GM12878 (cell line): ENCODE measurements around the gene EVI2B. TPM values are rescaled to one million over a fixed set of nuclear protein-coding genes. Genes with fewer than 3 reads are reported as not detected.
A peak's percentile ranks its signal among the peaks of the same experiment; 100 is the strongest.

Source experiments
- ATAC-seq: fragments of 200-7000 bp; cut with Tn5 transposase; 3 replicates; pipeline ENCODE4 v1.9.1; 2020; ENCODE audit warnings: mild to moderate bottlenecking, moderate library complexity
- BruUV-seq: library from RNA; stranded (reverse); fragments of 400-500 nt; replicated peaks from 2 replicates; lab custom pipeline; 2021; lab: Mats Ljungman, UMichigan
- CTCF ChIA-PET: fragments of 300-600 bp; sonication (Branson Sonifier 250); formaldehyde crosslinking; extraction: SDS; loops from one replicate; lab custom pipeline; 2021; ENCODE audit warnings: inconsistent platforms; lab: Yijun Ruan, JAX
- POLR2A ChIA-PET: fragments of 350-600 bp; formaldehyde crosslinking; extraction: SDS; loops from one replicate; lab custom pipeline; 2021; ENCODE audit warnings: inconsistent platforms; lab: Charles Lee
- RAD21 ChIA-PET: fragments of 300-600 bp; sonication (Branson Sonifier 250); formaldehyde crosslinking; loops from one replicate; lab custom pipeline; 2023; ENCODE audit warnings: antibody characterized with exemption; ENCODE audit not compliant: unreplicated experiment; lab: Charles Lee
- SMC1A ChIA-PET: fragments of 300-600 bp; sonication (Branson Sonifier 250); formaldehyde crosslinking; loops from one replicate; lab custom pipeline; 2023; ENCODE audit not compliant: unreplicated experiment, uncharacterized antibody; lab: Charles Lee
- DNase-seq: peaks from one replicate; pipeline ENCODE4 v3.0.0-alpha.2; 2011; ENCODE audit warnings: low read depth, low spot score
- FAIRE-seq: peaks from 3 replicates; lab custom pipeline; 2011; peaks lifted over from hg19 to GRCh38; lab: Jason Lieb, UNC
- H2AFZ ChIP-seq: 2 replicates; pipeline ENCODE4 v1.6.0; 2011; ENCODE audit warnings: low read depth, low read length, control low read depth; ENCODE audit not compliant: control insufficient read depth
- H3K27ac ChIP-seq: 2 replicates; pipeline ENCODE4 v1.5.1; 2011; ENCODE audit warnings: control low read depth; ENCODE audit not compliant: control insufficient read depth, insufficient read depth
- H3K27me3 ChIP-seq, 2 experiments: replicated peaks in 1 of 2; 2 replicates each; pipeline versions ENCODE4 v1.6.0 to v1.6.1; 2011; ENCODE audit warnings: low read length in 1 of 2; ENCODE audit not compliant: control insufficient read depth in 2 of 2, insufficient read depth in 2 of 2
- H3K36me3 ChIP-seq, 2 experiments: 2 replicates each; pipeline ENCODE4 v1.5.1; 2011; ENCODE audit warnings: low read length in 1 of 2; ENCODE audit not compliant: control insufficient read depth in 2 of 2, insufficient read depth in 2 of 2
- H3K4me1 ChIP-seq: 2 replicates; pipeline ENCODE4 v1.6.1; 2011; ENCODE audit warnings: mild to moderate bottlenecking, low read length, moderate library complexity, mixed read lengths; ENCODE audit not compliant: control insufficient read depth, insufficient read depth
- H3K4me2 ChIP-seq: 2 replicates; pipeline ENCODE4 v1.6.0; 2011; ENCODE audit warnings: control low read depth; ENCODE audit not compliant: control insufficient read depth, insufficient read depth
- H3K4me3 ChIP-seq: fragments of 200-600 bp; sonication (generic); 2 replicates; pipeline ENCODE4 v1.5.1; 2016
- H3K79me2 ChIP-seq: 2 replicates; pipeline ENCODE4 v1.6.0; 2011; ENCODE audit warnings: low read length; ENCODE audit not compliant: control insufficient read depth, insufficient read depth
- H3K9ac ChIP-seq: 2 replicates; pipeline ENCODE4 v1.8.0; 2011; ENCODE audit warnings: low read length, control low read depth, mixed read lengths; ENCODE audit not compliant: control insufficient read depth, insufficient read depth
- H3K9me3 ChIP-seq: replicated peaks from 3 replicates; pipeline ENCODE4 v1.5.1; 2011; ENCODE audit warnings: mild to moderate bottlenecking, low read length; ENCODE audit not compliant: control insufficient read depth, insufficient read depth
- H4K20me1 ChIP-seq: 2 replicates; pipeline ENCODE4 v1.6.0; 2011; ENCODE audit not compliant: control insufficient read depth, insufficient read depth
- CHD2 ChIP-seq: IDR thresholded peaks from 2 replicates; pipeline ENCODE4 v1.6.1; 2011; ENCODE audit warnings: low read depth, low read length, improper control_type of control experiment, borderline replicate concordance
- CREM ChIP-seq: IDR thresholded peaks from 2 replicates; pipeline ENCODE4 v1.6.1; 2014; ENCODE audit warnings: antibody characterized with exemption, low read depth
- KAT2A ChIP-seq: conservative IDR thresholded peaks from 2 replicates; pipeline ENCODE4 v1.6.1; 2011; ENCODE audit warnings: low read depth, low read length; ENCODE audit not compliant: control insufficient read depth
- KDM1A ChIP-seq: fragments of 200-600 bp; sonication (generic); IDR thresholded peaks from 2 replicates; pipeline ENCODE4 v1.6.1; 2016; ENCODE audit warnings: borderline replicate concordance
- WGBS: methylation state at CpG from one replicate; pipeline ENCODE4 v1.1.6; 2016; ENCODE audit warnings: low lambda C conversion rate; ENCODE audit not compliant: insufficient replicate concordance, insufficient coverage; ENCODE audit errors: missing lambda C conversion rate; 5-methylcytosine and 5-hydroxymethylcytosine counted together
- in situ Hi-C: fragments of 300-500 bp; cut with MboI; formaldehyde crosslinking; loops from 9 replicates; pipeline ENCODE4 v1.14.3; 2018; ENCODE audit warnings: mixed read lengths
- intact Hi-C: fragments of 100-400 bp; cut with micrococcal nuclease; formaldehyde crosslinking; loops from one replicate; pipeline ENCODE4 v1.14.2; 2022; ENCODE audit not compliant: unreplicated experiment
- polyA plus RNA-seq, 11 experiments: library from polyadenylated mRNA; depleted of rRNA in 4 of 11; unstranded in 6 of 11; stranded (reverse) in 5 of 11; fragments of >200 nt; fragmentation: Nextera tagmentation in 4 of 11; fragmentation: Illumina TruSeq in 1 of 11; extraction: Ambion mirVana in 4 of 11; extraction: Trizol in 1 of 11; gene quantifications; 1 replicate in 1 of 11; 2 replicates in 10 of 11; pipeline versions ENCODE4 v1.2.1 to v1.2.3, GENCODE V29; 2011 to 2016; ENCODE audit warnings: inconsistent platforms in 2 of 11, missing spikeins in 2 of 11, low read depth in 1 of 11
- total RNA-seq, 4 experiments: library from RNA; depleted of rRNA in 3 of 4; stranded (reverse); fragments of >200 nt in 3 of 4; fragmentation: Illumina TruSeq in 1 of 4; extraction: Trizol in 1 of 4; gene quantifications; 2 replicates each; pipeline versions ENCODE4 v1.2.1 to v1.2.3, GENCODE V29; 2013 to 2021
- TF ChIP-seq, protein P1 (sequence below): fragments of 450-650 bp; IDR thresholded peaks from 2 replicates; pipeline ENCODE4 v1.6.1; 2016; ENCODE audit warnings: mild to moderate bottlenecking

EVI2B gene
- total and polyA plus RNA-seq, 10 of the 15 experiments (the other 5 are each of a cell fraction or from before 2014, with no cell fraction given), result 26.2 to 195 (median 52.0) TPM

DNA sequence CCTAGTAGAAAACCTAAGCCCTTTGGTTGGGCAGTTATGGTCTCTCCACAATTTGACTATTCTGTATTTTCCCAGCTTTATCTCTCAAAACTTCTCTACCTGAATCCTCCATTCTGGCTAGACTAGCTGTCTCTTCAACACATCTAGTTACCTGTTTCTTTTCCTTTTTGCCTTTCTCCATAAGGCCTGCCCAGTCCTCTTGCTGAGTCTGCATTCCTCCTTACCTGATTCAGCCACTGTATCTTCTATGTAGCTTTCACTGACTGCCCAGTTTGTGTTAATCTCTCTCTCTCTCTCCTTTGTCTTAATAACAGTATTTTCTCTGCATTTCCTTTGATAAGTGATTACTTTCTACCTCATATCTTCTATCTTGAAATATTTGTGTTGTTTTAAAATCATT is 9.7 kb upstream of the EVI2B start:
- ChIA-PET SMC1A (interaction anchor here (0.9 to 9.5 kb wide), 4 partner anchors 15 to 308 kb away, joined by 3 to 101 read pairs (median 6); no protein-coding TSS in a partner anchor), POLR2A (no interaction called here), RAD21 (interaction anchor here (0.9 kb wide), 1 partner anchor 103 kb away, joined by 3 read pairs; no protein-coding TSS in a partner anchor), CTCF (no interaction called here)
- H3K27me3 ChIP-seq, result no peaks in the 10 kb centered on the region
- peaks cover 31% of the 10 kb centered on the region for H3K79me2 ChIP-seq
- no peak overlapping the region for H3K4me3 ChIP-seq
- H3K27ac ChIP-seq, result no peak overlapping the region
- H2AFZ ChIP-seq, result no peak overlapping the region
- H3K4me1 ChIP-seq, result peaks cover 4% of the 10 kb centered on the region; the same call in 1 of the 2 replicates
- no peaks in the 10 kb centered on the region for H4K20me1 ChIP-seq
- H3K36me3 ChIP-seq, result peaks cover 2 to 7% of the 10 kb centered on the region in 2 experiments; a peak in 2 of 4 replicates
- no peaks in the 10 kb centered on the region for H3K9me3 ChIP-seq
- H3K9ac ChIP-seq, result no peak overlapping the region
- FAIRE-seq (no peak), ATAC-seq (no peak), DNase-seq (no peak)
- intact Hi-C loops (no loop called here), in situ Hi-C loops (no loop called here)
- no peak for TF ChIP-seq CHD2
- TF ChIP-seq CREM, result no peak
- no peak for TF ChIP-seq KDM1A
- no peak overlapping the region for H3K4me2 ChIP-seq
- BruUV-seq, result no TSS peak

DNA sequence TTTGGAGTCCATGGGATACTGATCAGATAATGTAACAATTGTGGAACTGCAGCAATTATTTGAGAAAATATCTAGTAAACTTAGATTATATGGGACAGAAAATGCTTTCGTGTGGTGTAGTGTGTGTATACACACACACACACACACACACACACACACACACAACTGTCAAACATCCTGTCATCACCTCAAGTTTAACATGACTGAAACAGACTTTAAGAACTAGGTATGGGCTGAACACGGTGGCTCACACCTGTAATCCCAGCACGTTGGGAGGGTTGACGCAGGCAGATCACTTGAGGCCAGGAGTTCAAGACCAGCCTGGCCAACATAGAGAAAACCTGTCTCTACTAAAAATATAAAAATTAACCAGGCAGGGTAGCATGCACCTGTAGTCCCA is 8.1 kb upstream of the EVI2B start:
- SMC1A ChIA-PET, result interaction anchor here (0.7 to 9.5 kb wide), 6 partner anchors 9 to 71 kb away, joined by 3 to 101 read pairs (median 5); no protein-coding TSS in a partner anchor
- RAD21 ChIA-PET, result interaction anchor here (1.9 kb wide), 1 partner anchor 9 kb away, joined by 6 read pairs; the partner anchor contains the start of gene EVI2B
- Histone ChIP-seq H3K4me2 (peak overlapping the region; percentile 88), H4K20me1 (no peaks in the 10 kb centered on the region), H3K36me3 (no peaks in the 10 kb centered on the region), H3K79me2 (peaks cover 47% of the 10 kb centered on the region), H2AFZ (no peak overlapping the region), H3K9me3 (no peaks in the 10 kb centered on the region), H3K27ac (peak overlapping the region; percentile 95; the same call in 1 of the 2 replicates), H3K27me3 (no peaks in the 10 kb centered on the region), H3K4me1 (peaks cover 4% of the 10 kb centered on the region; the same call in 1 of the 2 replicates), H3K9ac (no peak overlapping the region), H3K4me3 (0 out of 2 replicates have a peak overlapping the region, but pooled peaks have one; percentile 65)
- ATAC-seq (no peak), FAIRE-seq (no peak), DNase-seq (no peak)
- intact Hi-C loops (no loop called here), in situ Hi-C loops (no loop called here)
- POLR2A ChIA-PET, result interaction anchor here (1.0 to 1.2 kb wide), 3 partner anchors 11 to 72 kb away, joined by 3 to 7 read pairs (median 4); no protein-coding TSS in a partner anchor
- 74% methylated on average over 4 of the region's 4 CpGs for WGBS
- CTCF ChIA-PET, result interaction anchor here (0.7 to 3.5 kb wide), 2 partner anchors 10 to 12 kb away, joined by 3 to 21 read pairs; no protein-coding TSS in a partner anchor
- TF ChIP-seq KAT2A, result no peak
- TF ChIP-seq, protein P1, sequence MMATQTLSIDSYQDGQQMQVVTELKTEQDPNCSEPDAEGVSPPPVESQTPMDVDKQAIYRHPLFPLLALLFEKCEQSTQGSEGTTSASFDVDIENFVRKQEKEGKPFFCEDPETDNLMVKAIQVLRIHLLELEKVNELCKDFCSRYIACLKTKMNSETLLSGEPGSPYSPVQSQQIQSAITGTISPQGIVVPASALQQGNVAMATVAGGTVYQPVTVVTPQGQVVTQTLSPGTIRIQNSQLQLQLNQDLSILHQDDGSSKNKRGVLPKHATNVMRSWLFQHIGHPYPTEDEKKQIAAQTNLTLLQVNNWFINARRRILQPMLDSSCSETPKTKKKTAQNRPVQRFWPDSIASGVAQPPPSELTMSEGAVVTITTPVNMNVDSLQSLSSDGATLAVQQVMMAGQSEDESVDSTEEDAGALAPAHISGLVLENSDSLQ, result peak; percentile 24; the same call in 1 of the 2 replicates
- BruUV-seq, result no TSS peak
